Smooth muscle cell (in vitro differentiated cells): ENCODE results near the gene LRRC9. TPM values are rescaled to one million over a fixed set of nuclear protein-coding genes. Genes with fewer than 3 reads are reported as not detected.
A peak's percentile ranks its signal among the peaks of the same experiment; 100 is the strongest.

ENCODE experiments used
- DNase-seq: peaks from one replicate; lab custom pipeline; 2025; ENCODE audit not compliant: unreplicated experiment; lab: John Stamatoyannopoulos, UW
- H2AFZ ChIP-seq: fragments of 200-600 bp; sonication (generic); 2 replicates; pipeline ENCODE4 v1.6.0; 2016; ENCODE audit warnings: antibody characterized with exemption, low read depth, mild to moderate bottlenecking
- H3F3A ChIP-seq: fragments of 200-600 bp; sonication (generic); 2 replicates; pipeline ENCODE4 v1.6.0; 2017; ENCODE audit warnings: antibody characterized with exemption, low read depth
- H3K27ac ChIP-seq: fragments of 200-600 bp; sonication (generic); 2 replicates; pipeline ENCODE4 v1.5.1; 2016; ENCODE audit warnings: low read depth, mild to moderate bottlenecking
- H3K27me3 ChIP-seq: fragments of 200-600 bp; sonication (generic); 2 replicates; pipeline ENCODE4 v1.6.1; 2016; ENCODE audit warnings: low read depth, mild to moderate bottlenecking
- H3K36me3 ChIP-seq: fragments of 200-600 bp; sonication (generic); 2 replicates; pipeline ENCODE4 v1.5.1; 2016; ENCODE audit warnings: low read depth
- H3K4me1 ChIP-seq: fragments of 200-600 bp; sonication (generic); 2 replicates; pipeline ENCODE4 v1.5.1; 2016; ENCODE audit warnings: low read depth
- H3K4me2 ChIP-seq: fragments of 200-600 bp; sonication (generic); 2 replicates; pipeline ENCODE4 v1.6.0; 2016; ENCODE audit warnings: mild to moderate bottlenecking
- H3K4me3 ChIP-seq: fragments of 200-600 bp; sonication (generic); 2 replicates; pipeline ENCODE4 v1.5.1; 2016; ENCODE audit warnings: mild to moderate bottlenecking
- H3K79me2 ChIP-seq: fragments of 200-600 bp; sonication (generic); 2 replicates; pipeline ENCODE4 v1.6.0; 2016; ENCODE audit warnings: low read depth, mild to moderate bottlenecking
- H3K9ac ChIP-seq: fragments of 200-600 bp; sonication (generic); 2 replicates; pipeline ENCODE4 v1.6.0; 2016; ENCODE audit warnings: low read depth
- H3K9me3 ChIP-seq: fragments of 200-600 bp; sonication (generic); replicated peaks from 2 replicates; pipeline ENCODE4 v1.5.1; 2016; ENCODE audit warnings: low read depth
- H4K20me1 ChIP-seq: fragments of 200-600 bp; sonication (generic); 2 replicates; pipeline ENCODE4 v1.6.0; 2016; ENCODE audit warnings: low read depth
- WGBS: methylation state at CpG from one replicate; pipeline ENCODE4 v1.1.7; 2016; ENCODE audit warnings: low lambda C conversion rate; 5-methylcytosine and 5-hydroxymethylcytosine counted together
- polyA plus RNA-seq: library from polyadenylated mRNA; unstranded; fragments of >200 nt; fragmentation: Nextera tagmentation; extraction: Ambion mirVana; gene quantifications from 2 replicates; pipeline ENCODE4 v1.2.1, GENCODE V29; 2016
- total RNA-seq: library from RNA; depleted of rRNA; stranded (reverse); fragments of >200 nt; gene quantifications from 2 replicates; pipeline ENCODE4 v1.2.3, GENCODE V29; 2014
- TF ChIP-seq, protein P1 (sequence below): fragments of 200-600 bp; sonication (generic); IDR thresholded peaks from 2 replicates; pipeline ENCODE4 v1.5.1; 2017; ENCODE audit warnings: borderline replicate concordance, mild to moderate bottlenecking, antibody characterized with exemption; ENCODE audit not compliant: insufficient read depth, poor library complexity, severe bottlenecking

Gene LRRC9
- total and polyA plus RNA-seq, 2 experiments from 2014 or later: not detected

- Histone ChIP-seq H3K27ac (peak overlapping the region; percentile 71), H3K4me2 (peak overlapping the region; percentile 43), H3K79me2 (peaks cover 94% of the 10 kb centered on the region), H3K36me3 (no peaks in the 10 kb centered on the region), H2AFZ (no peak overlapping the region), H3K9me3 (no peaks in the 10 kb centered on the region), H3K4me3 (no peak overlapping the region), H4K20me1 (peaks cover 85% of the 10 kb centered on the region), H3K9ac (peak overlapping the region; percentile 35), H3F3A (no peaks in the 10 kb centered on the region), H3K4me1 (peaks cover 10% of the 10 kb centered on the region), H3K27me3 (no peaks in the 10 kb centered on the region)
- TF ChIP-seq, protein P1, sequence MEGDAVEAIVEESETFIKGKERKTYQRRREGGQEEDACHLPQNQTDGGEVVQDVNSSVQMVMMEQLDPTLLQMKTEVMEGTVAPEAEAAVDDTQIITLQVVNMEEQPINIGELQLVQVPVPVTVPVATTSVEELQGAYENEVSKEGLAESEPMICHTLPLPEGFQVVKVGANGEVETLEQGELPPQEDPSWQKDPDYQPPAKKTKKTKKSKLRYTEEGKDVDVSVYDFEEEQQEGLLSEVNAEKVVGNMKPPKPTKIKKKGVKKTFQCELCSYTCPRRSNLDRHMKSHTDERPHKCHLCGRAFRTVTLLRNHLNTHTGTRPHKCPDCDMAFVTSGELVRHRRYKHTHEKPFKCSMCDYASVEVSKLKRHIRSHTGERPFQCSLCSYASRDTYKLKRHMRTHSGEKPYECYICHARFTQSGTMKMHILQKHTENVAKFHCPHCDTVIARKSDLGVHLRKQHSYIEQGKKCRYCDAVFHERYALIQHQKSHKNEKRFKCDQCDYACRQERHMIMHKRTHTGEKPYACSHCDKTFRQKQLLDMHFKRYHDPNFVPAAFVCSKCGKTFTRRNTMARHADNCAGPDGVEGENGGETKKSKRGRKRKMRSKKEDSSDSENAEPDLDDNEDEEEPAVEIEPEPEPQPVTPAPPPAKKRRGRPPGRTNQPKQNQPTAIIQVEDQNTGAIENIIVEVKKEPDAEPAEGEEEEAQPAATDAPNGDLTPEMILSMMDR: no peak
- DNase-seq: no peak
- 60% methylated on average over 2 of the region's 2 CpGs for whole genome bisulfite sequencing
Observed at GRCh38 chr14:60102389-60102788, 182.4 kb downstream of the LRRC9 start.

- Histone ChIP-seq H4K20me1 (peaks cover 79% of the 10 kb centered on the region), H3K9me3 (no peaks in the 10 kb centered on the region), H3F3A (no peaks in the 10 kb centered on the region), H2AFZ (no peak overlapping the region), H3K79me2 (peaks cover 93% of the 10 kb centered on the region), H3K4me2 (peak overlapping the region; percentile 48), H3K9ac (peak overlapping the region; percentile 20), H3K4me3 (no peak overlapping the region), H3K36me3 (peaks cover 9% of the 10 kb centered on the region), H3K4me1 (peaks cover 10% of the 10 kb centered on the region), H3K27me3 (no peaks in the 10 kb centered on the region), H3K27ac (peak overlapping the region; percentile 86)
- 13% methylated on average over 2 of the region's 2 CpGs for WGBS
- TF ChIP-seq, protein P1: no peak
- DNase-seq: no peak
Observed at GRCh38 chr14:60106339-60106738, 186.4 kb downstream of the LRRC9 start.

GRCh38 chr14:60107477-60107876 is 187.5 kb downstream of the LRRC9 start:
- 93% methylated on average over 4 of the region's 4 CpGs for WGBS
- TF ChIP-seq, protein P1: no peak
- no peak overlapping the region for H2AFZ ChIP-seq
- peaks cover 72% of the 10 kb centered on the region for H4K20me1 ChIP-seq
- H3K36me3 ChIP-seq: peaks cover 9% of the 10 kb centered on the region
- no peak for DNase-seq
- H3F3A ChIP-seq: no peaks in the 10 kb centered on the region
- no peaks in the 10 kb centered on the region for H3K27me3 ChIP-seq
- H3K9ac ChIP-seq: no peak overlapping the region
- H3K27ac ChIP-seq: peak overlapping the region; percentile 86
- peaks cover 93% of the 10 kb centered on the region for H3K79me2 ChIP-seq
- no peaks in the 10 kb centered on the region for H3K9me3 ChIP-seq
- H3K4me2 ChIP-seq: no peak overlapping the region
- H3K4me1 ChIP-seq: peaks cover 10% of the 10 kb centered on the region
- H3K4me3 ChIP-seq: no peak overlapping the region

- TF ChIP-seq, protein P1: no peak
- DNase-seq: no peak
- no peaks in the 10 kb centered on the region for H3K27me3 ChIP-seq
- no peak overlapping the region for H2AFZ ChIP-seq
- H3K9ac ChIP-seq: no peak overlapping the region
- no peak overlapping the region for H3K4me3 ChIP-seq
- H3K79me2 ChIP-seq: peaks cover 63% of the 10 kb centered on the region
- peaks cover under 1% of the 10 kb centered on the region for H3K4me1 ChIP-seq
- H3K9me3 ChIP-seq: no peaks in the 10 kb centered on the region
- H3F3A ChIP-seq: no peaks in the 10 kb centered on the region
- 96% methylated on average over 2 of the region's 2 CpGs for WGBS
- peaks cover 53% of the 10 kb centered on the region for H4K20me1 ChIP-seq
- H3K4me2 ChIP-seq: no peak overlapping the region
- H3K36me3 ChIP-seq: peaks cover 9% of the 10 kb centered on the region
- no peak overlapping the region for H3K27ac ChIP-seq
Observed at GRCh38 chr14:60111732-60112131, 191.8 kb downstream of the LRRC9 start.

Other genes starting within 250 kb of the LRRC9 start
- gene RTN1, start 49.4 kb upstream of the LRRC9 start, total RNA-seq: not detected in 2 replicates
- gene RTN1, start 49.4 kb upstream of the LRRC9 start, polyA plus RNA-seq: not detected in 2 replicates
- 67.9 and 93.9 TPM in 2 replicates for gene PCNX4, start 171.8 kb downstream of the LRRC9 start, total RNA-seq
- 24.1 and 28.2 TPM in 2 replicates for gene PCNX4, start 171.8 kb downstream of the LRRC9 start, polyA plus RNA-seq
- 64.7 and 88.6 TPM in 2 replicates for gene DHRS7, start 245.3 kb downstream of the LRRC9 start, total RNA-seq
- gene DHRS7, start 245.3 kb downstream of the LRRC9 start, polyA plus RNA-seq: 74.8 and 91.0 TPM in 2 replicates